Panc1 (cell line): ENCODE results near the gene HCFC1. TPM values are rescaled to one million over a fixed set of nuclear protein-coding genes. Genes with fewer than 3 reads are reported as not detected.

Source experiments
- ATAC-seq: fragments of 200-7000 bp; cut with Tn5 transposase; 2 replicates; pipeline ENCODE4 v1.9.1; 2020; ENCODE audit warnings: mild to moderate bottlenecking, moderate library complexity
- BruUV-seq: library from RNA; stranded (reverse); fragments of 400-500 nt; replicated peaks from 2 replicates; lab custom pipeline; 2021; lab: Mats Ljungman, UMichigan
- CTCF ChIA-PET: fragments of 300-600 bp; sonication (Branson Sonifier 250); formaldehyde crosslinking; loops from one replicate; lab custom pipeline; 2022; ENCODE audit warnings: antibody characterized with exemption; lab: Charles Lee
- POLR2A ChIA-PET: fragments of 300-600 bp; sonication (Branson Sonifier 250); formaldehyde crosslinking; loops from one replicate; lab custom pipeline; 2022; ENCODE audit warnings: antibody characterized with exemption; lab: Charles Lee
- DNase-seq: peaks from one replicate; pipeline ENCODE4 v3.0.0-alpha.2; 2010; ENCODE audit warnings: low read depth, low spot score
- H3K27ac ChIP-seq: 2 replicates; pipeline ENCODE4 v1.5.1; 2011; ENCODE audit warnings: mild to moderate bottlenecking, low read length, inconsistent platforms
- H3K27me3 ChIP-seq: fragments of 200-500 bp; sonication (Bioruptor generic); 2 replicates; pipeline ENCODE4 v1.6.0; 2014; ENCODE audit warnings: low read length, inconsistent platforms; ENCODE audit not compliant: control insufficient read depth, insufficient read depth
- H3K36me3 ChIP-seq: fragments of 200-500 bp; sonication (Bioruptor generic); 2 replicates; pipeline ENCODE4 v1.5.1; 2014; ENCODE audit warnings: inconsistent platforms, mild to moderate bottlenecking, low read length, moderate library complexity; ENCODE audit not compliant: control insufficient read depth, insufficient read depth
- H3K4me1 ChIP-seq: 2 replicates; pipeline ENCODE4 v1.5.1; 2011; ENCODE audit warnings: inconsistent platforms, mild to moderate bottlenecking, low read length, moderate library complexity; ENCODE audit not compliant: control insufficient read depth, insufficient read depth
- H3K4me3 ChIP-seq, 2 experiments: 2 replicates each; pipeline ENCODE4 v1.5.1; 2011 to 2012; ENCODE audit warnings: low read depth in 2 of 2, low read length in 2 of 2, mild to moderate bottlenecking in 2 of 2, inconsistent platforms in 1 of 2, moderate library complexity in 1 of 2
- H3K9me3 ChIP-seq: fragments of 200-500 bp; sonication (Bioruptor generic); 2 replicates; pipeline ENCODE4 v1.5.1; 2014; ENCODE audit warnings: low read depth, mild to moderate bottlenecking, inconsistent platforms, low read length, moderate library complexity; ENCODE audit not compliant: control insufficient read depth, insufficient read depth
- CTCF ChIP-seq: fragments of 450-650 bp; IDR thresholded peaks from 2 replicates; pipeline ENCODE4 v1.5.1; 2017; ENCODE audit warnings: mild to moderate bottlenecking
- POLR2AphosphoS5 ChIP-seq: IDR thresholded peaks from 2 replicates; pipeline ENCODE4 v1.6.1; 2012; ENCODE audit warnings: mild to moderate bottlenecking, low read depth, low read length, moderate library complexity
- REST ChIP-seq, 2 experiments: IDR thresholded peaks; 2 replicates each; pipeline ENCODE4 v1.6.1; 2011 to 2012; ENCODE audit warnings: low read depth in 2 of 2, control low read depth in 1 of 2, low read length in 1 of 2, mild to moderate bottlenecking in 1 of 2, moderate library complexity in 1 of 2; ENCODE audit not compliant: insufficient read depth in 1 of 2
- SIN3A ChIP-seq: IDR thresholded peaks from 2 replicates; pipeline ENCODE4 v1.6.1; 2012; ENCODE audit warnings: low read depth, mild to moderate bottlenecking, low read length, moderate library complexity, borderline replicate concordance; ENCODE audit not compliant: insufficient read depth
- TCF7L2 ChIP-seq: IDR thresholded peaks from 2 replicates; pipeline ENCODE4 v1.6.1; 2011; ENCODE audit warnings: mild to moderate bottlenecking, low read depth, low read length, inconsistent platforms
- in situ Hi-C: cut with HindIII; loops from 2 replicates; pipeline ENCODE4 v1.10.0; 2016; ENCODE audit warnings: low sequenced_read_pairs, low pct_unique_long_range_greater_than_20kb
- intact Hi-C: fragments of 100-400 bp; cut with micrococcal nuclease; formaldehyde crosslinking; loops from one replicate; pipeline ENCODE4 v1.10.0; 2022; ENCODE audit not compliant: unreplicated experiment
- microRNA-seq: library from miRNA; unstranded; fragments of <30 nt; microRNA quantifications from one replicate; pipeline ENCODE4 v1.1.0, GENCODE V29; 2020; ENCODE audit not compliant: unreplicated experiment
- total RNA-seq: library from RNA; stranded (reverse); gene quantifications from one replicate; pipeline ENCODE4 v1.2.1, GENCODE V29; 2021; ENCODE audit not compliant: unreplicated experiment

HCFC1 gene
- total RNA-seq, 1 experiment from 2014 or later: 113 TPM

- no TSS peak for BruUV-seq
- DNase-seq: no peak
- Histone ChIP-seq H3K4me1 (peaks cover 28% of the 10 kb centered on the region), H3K27me3 (no peaks in the 10 kb centered on the region), H3K4me3 (no peak overlapping the region), H3K9me3 (no peaks in the 10 kb centered on the region), H3K36me3 (no peaks in the 10 kb centered on the region), H3K27ac (peak overlapping the region; percentile 67; the same call in 1 of the 2 replicates)
- ATAC-seq: no peak
- POLR2A ChIA-PET: interaction anchor here (0.5 kb wide), 1 partner anchor 15 kb away, joined by 4 read pairs; no protein-coding TSS in a partner anchor
- TF ChIP-seq TCF7L2: no peak
- TF ChIP-seq CTCF: no peak
- TF ChIP-seq REST (IDR thresholded peaks at IDR 0.05; ENCODE audit: insufficient read depth in 1 of 2, low read depth in 2 of 2, low read length in 1 of 2): no peak
- no peak for TF ChIP-seq POLR2AphosphoS5
- no peak for TF ChIP-seq SIN3A
- intact Hi-C loops (no loop called here), in situ Hi-C loops (no loop called here)
- CTCF ChIA-PET: no interaction called here
Observed at GRCh38 chrX:153897899-153898298, 73.7 kb downstream of the HCFC1 start.

Small RNAs within 50 kb of the gene (microRNA-seq; reads per million reads assigned to microRNA genes)
- not detected for gene MIR3202-1
- not detected for gene MIR3202-2
- not detected for gene MIR718

Other genes with a start within 250 kb of the HCFC1 start
- 432 TPM for gene BCAP31, start 247.4 kb downstream of the HCFC1 start, total RNA-seq
- gene ABCD1, start 247.0 kb downstream of the HCFC1 start, total RNA-seq: 86.6 TPM
- gene PLXNB3, start 207.6 kb downstream of the HCFC1 start, total RNA-seq: 14.3 TPM
- 1.6 TPM for gene SRPK3, start 190.8 kb downstream of the HCFC1 start, total RNA-seq
- 89.4 TPM for gene IDH3G, start 177.4 kb downstream of the HCFC1 start, total RNA-seq
- 504 TPM for gene SSR4, start 177.2 kb downstream of the HCFC1 start, total RNA-seq
- gene PDZD4, start 141.3 kb downstream of the HCFC1 start, total RNA-seq: 37.2 TPM
- 819 TPM for gene L1CAM, start 85.6 kb downstream of the HCFC1 start, total RNA-seq
- 10.6 TPM for gene AVPR2, start 67.1 kb downstream of the HCFC1 start, total RNA-seq
- gene ARHGAP4, start 45.6 kb downstream of the HCFC1 start, total RNA-seq: 225 TPM
- gene NAA10, start 36.8 kb downstream of the HCFC1 start, total RNA-seq: 246 TPM
- gene RENBP, start 27.2 kb downstream of the HCFC1 start, total RNA-seq: 0.62 TPM
- gene TMEM187, start 936 bp upstream of the HCFC1 start, total RNA-seq: 15.7 TPM
- 432 TPM for gene IRAK1, start 48.1 kb upstream of the HCFC1 start, total RNA-seq
- 88.9 TPM for gene MECP2, start 125.9 kb upstream of the HCFC1 start, total RNA-seq
- not detected for gene OPN1LW, start 172.4 kb upstream of the HCFC1 start, total RNA-seq
- gene OPN1MW, start 210.8 kb upstream of the HCFC1 start, total RNA-seq: not detected
- not detected for gene OPN1MW2, start 247.9 kb upstream of the HCFC1 start, total RNA-seq